ENCODE data around the gene BEND2.

DNA sequence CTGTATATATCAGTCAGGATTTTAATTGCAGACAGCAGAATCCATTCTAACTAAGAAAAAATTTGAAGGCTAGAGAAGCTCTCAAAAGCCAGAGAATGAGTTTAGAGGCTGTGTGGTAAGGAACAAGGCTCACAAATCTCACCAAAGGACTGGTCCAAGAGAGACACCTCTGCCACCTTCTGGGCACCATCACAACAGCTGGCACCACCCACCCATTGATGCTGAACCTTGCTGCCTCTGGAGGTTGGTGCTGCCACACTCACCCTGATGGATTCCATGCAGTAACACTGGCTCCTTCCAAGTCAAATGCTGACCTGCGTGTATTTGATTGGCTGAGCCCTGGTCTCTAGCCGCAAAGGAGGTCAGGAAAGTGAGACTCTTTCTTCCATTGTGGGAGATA is 100.8 kb downstream of the BEND2 start:
- TF ChIP-seq RBBP5 (IDR thresholded peaks at IDR 0.05; ENCODE audit: borderline replicate concordance, low read depth, low read length), result no peak
- peak in 2 of 3 experiments; percentile 17 to 23; a peak in 2 of 4 replicates for TF ChIP-seq CTCF (IDR thresholded peaks at IDR 0.05; ENCODE audit: control extremely low read depth in 1 of 3, insufficient read depth in 1 of 3, low read depth in 1 of 3, low read length in 3 of 3)
- no peak for TF ChIP-seq SP2 (IDR thresholded peaks at IDR 0.05; ENCODE audit: low read length)
- TF ChIP-seq, protein P1, sequence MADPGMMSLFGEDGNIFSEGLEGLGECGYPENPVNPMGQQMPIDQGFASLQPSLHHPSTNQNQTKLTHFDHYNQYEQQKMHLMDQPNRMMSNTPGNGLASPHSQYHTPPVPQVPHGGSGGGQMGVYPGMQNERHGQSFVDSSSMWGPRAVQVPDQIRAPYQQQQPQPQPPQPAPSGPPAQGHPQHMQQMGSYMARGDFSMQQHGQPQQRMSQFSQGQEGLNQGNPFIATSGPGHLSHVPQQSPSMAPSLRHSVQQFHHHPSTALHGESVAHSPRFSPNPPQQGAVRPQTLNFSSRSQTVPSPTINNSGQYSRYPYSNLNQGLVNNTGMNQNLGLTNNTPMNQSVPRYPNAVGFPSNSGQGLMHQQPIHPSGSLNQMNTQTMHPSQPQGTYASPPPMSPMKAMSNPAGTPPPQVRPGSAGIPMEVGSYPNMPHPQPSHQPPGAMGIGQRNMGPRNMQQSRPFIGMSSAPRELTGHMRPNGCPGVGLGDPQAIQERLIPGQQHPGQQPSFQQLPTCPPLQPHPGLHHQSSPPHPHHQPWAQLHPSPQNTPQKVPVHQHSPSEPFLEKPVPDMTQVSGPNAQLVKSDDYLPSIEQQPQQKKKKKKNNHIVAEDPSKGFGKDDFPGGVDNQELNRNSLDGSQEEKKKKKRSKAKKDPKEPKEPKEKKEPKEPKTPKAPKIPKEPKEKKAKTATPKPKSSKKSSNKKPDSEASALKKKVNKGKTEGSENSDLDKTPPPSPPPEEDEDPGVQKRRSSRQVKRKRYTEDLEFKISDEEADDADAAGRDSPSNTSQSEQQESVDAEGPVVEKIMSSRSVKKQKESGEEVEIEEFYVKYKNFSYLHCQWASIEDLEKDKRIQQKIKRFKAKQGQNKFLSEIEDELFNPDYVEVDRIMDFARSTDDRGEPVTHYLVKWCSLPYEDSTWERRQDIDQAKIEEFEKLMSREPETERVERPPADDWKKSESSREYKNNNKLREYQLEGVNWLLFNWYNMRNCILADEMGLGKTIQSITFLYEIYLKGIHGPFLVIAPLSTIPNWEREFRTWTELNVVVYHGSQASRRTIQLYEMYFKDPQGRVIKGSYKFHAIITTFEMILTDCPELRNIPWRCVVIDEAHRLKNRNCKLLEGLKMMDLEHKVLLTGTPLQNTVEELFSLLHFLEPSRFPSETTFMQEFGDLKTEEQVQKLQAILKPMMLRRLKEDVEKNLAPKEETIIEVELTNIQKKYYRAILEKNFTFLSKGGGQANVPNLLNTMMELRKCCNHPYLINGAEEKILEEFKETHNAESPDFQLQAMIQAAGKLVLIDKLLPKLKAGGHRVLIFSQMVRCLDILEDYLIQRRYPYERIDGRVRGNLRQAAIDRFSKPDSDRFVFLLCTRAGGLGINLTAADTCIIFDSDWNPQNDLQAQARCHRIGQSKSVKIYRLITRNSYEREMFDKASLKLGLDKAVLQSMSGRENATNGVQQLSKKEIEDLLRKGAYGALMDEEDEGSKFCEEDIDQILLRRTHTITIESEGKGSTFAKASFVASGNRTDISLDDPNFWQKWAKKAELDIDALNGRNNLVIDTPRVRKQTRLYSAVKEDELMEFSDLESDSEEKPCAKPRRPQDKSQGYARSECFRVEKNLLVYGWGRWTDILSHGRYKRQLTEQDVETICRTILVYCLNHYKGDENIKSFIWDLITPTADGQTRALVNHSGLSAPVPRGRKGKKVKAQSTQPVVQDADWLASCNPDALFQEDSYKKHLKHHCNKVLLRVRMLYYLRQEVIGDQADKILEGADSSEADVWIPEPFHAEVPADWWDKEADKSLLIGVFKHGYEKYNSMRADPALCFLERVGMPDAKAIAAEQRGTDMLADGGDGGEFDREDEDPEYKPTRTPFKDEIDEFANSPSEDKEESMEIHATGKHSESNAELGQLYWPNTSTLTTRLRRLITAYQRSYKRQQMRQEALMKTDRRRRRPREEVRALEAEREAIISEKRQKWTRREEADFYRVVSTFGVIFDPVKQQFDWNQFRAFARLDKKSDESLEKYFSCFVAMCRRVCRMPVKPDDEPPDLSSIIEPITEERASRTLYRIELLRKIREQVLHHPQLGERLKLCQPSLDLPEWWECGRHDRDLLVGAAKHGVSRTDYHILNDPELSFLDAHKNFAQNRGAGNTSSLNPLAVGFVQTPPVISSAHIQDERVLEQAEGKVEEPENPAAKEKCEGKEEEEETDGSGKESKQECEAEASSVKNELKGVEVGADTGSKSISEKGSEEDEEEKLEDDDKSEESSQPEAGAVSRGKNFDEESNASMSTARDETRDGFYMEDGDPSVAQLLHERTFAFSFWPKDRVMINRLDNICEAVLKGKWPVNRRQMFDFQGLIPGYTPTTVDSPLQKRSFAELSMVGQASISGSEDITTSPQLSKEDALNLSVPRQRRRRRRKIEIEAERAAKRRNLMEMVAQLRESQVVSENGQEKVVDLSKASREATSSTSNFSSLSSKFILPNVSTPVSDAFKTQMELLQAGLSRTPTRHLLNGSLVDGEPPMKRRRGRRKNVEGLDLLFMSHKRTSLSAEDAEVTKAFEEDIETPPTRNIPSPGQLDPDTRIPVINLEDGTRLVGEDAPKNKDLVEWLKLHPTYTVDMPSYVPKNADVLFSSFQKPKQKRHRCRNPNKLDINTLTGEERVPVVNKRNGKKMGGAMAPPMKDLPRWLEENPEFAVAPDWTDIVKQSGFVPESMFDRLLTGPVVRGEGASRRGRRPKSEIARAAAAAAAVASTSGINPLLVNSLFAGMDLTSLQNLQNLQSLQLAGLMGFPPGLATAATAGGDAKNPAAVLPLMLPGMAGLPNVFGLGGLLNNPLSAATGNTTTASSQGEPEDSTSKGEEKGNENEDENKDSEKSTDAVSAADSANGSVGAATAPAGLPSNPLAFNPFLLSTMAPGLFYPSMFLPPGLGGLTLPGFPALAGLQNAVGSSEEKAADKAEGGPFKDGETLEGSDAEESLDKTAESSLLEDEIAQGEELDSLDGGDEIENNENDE (IDR thresholded peaks at IDR 0.05; ENCODE audit: insufficient replicate concordance, low read length), result no peak
- no peak for TF ChIP-seq POLR2A (IDR thresholded peaks at IDR 0.05; ENCODE audit: control extremely low read depth in 1 of 2, low read depth in 2 of 2, low read length in 2 of 2)
- TF ChIP-seq EZH2 (IDR thresholded peaks at IDR 0.05; ENCODE audit: low read depth, low read length, severe bottlenecking), result no peak
- TF ChIP-seq KDM4A (IDR thresholded peaks at IDR 0.05; ENCODE audit: low read depth, low read length, severe bottlenecking), result no peak
- TF ChIP-seq MAX (IDR thresholded peaks at IDR 0.05), result no peak
- no peak for TF ChIP-seq SUZ12 (IDR thresholded peaks at IDR 0.05; ENCODE audit: low read length)
- TF ChIP-seq SIN3A (conservative IDR thresholded peaks at IDR 0.05 in 1 of 2, IDR thresholded peaks at IDR 0.05 in 1 of 2; ENCODE audit: low read depth in 1 of 2, low read length in 2 of 2), result no peak
- TF ChIP-seq EP300 (IDR thresholded peaks at IDR 0.05; ENCODE audit: borderline replicate concordance in 1 of 2, low read depth in 2 of 2, low read length in 2 of 2), result no peak
- no peak for TF ChIP-seq POLR2AphosphoS5 (IDR thresholded peaks at IDR 0.05; ENCODE audit: low read depth, low read length)
- no peak for TF ChIP-seq JUN (IDR thresholded peaks at IDR 0.05; ENCODE audit: low read depth, low read length)

All from H1 (cell line).